Psoas muscle (tissue), 8 donors: Measurements from ENCODE around the gene NSMF. TPM values are rescaled to one million over a fixed set of nuclear protein-coding genes. Genes with fewer than 3 reads are reported as not detected.

Source experiments
- ATAC-seq, 4 donors: fragments of 200-7000 bp; cut with Tn5 transposase; one replicate each; pipeline ENCODE4 v1.9.1; 2020; ENCODE audit warnings: moderate library complexity in 3 of 4, mild to moderate bottlenecking in 2 of 4
- DNase-seq, 2 donors: peaks; one replicate each; pipeline ENCODE4 v3.0.0-alpha.2; 2020
- H3K27ac ChIP-seq: fragments of 200-600 bp; one replicate; pipeline ENCODE4 v1.8.0; 2022
- H3K27me3 ChIP-seq, 3 donors: fragments of 200-600 bp in 1 of 3; one replicate each; pipeline versions ENCODE4 v1.6.1 to v1.8.0; 2013 to 2022; ENCODE audit warnings: low read length in 2 of 3, mild to moderate bottlenecking in 2 of 3, moderate library complexity in 1 of 3; ENCODE audit not compliant: insufficient read depth in 3 of 3
- H3K36me3 ChIP-seq, 2 donors: fragments of 200-600 bp in 1 of 2; one replicate each; pipeline versions ENCODE4 v1.6.1 to v1.8.0; 2013 to 2022; ENCODE audit warnings: low read depth in 1 of 2, mild to moderate bottlenecking in 1 of 2, moderate library complexity in 1 of 2; ENCODE audit not compliant: insufficient read depth in 1 of 2
- H3K4me1 ChIP-seq: fragments of 200-600 bp; one replicate; pipeline ENCODE4 v1.8.0; 2022
- H3K4me3 ChIP-seq: fragments of 200-600 bp; one replicate; pipeline ENCODE4 v1.8.0; 2022; ENCODE audit warnings: mild to moderate bottlenecking
- H3K9me3 ChIP-seq: fragments of 200-600 bp; one replicate; pipeline ENCODE4 v1.8.0; 2022
- WGBS, 3 donors: extraction: QIAGEN DNeasy Blood & Tissue Kit; methylation state at CpG; one replicate each; pipeline versions ENCODE4 v1.1.6 to v1.1.7; 2013; 5-methylcytosine and 5-hydroxymethylcytosine counted together
- intact Hi-C, 2 donors: fragments of 100-400 bp; cut with DNase I; formaldehyde crosslinking; loops; one replicate each; pipeline versions ENCODE4 v1.11.0 to v1.14.2; 2022
- polyA plus RNA-seq, 3 donors: library from polyadenylated mRNA; stranded (reverse); fragments of 200-250 nt; gene quantifications; one replicate each; pipeline ENCODE4 v1.2.3, GENCODE V29; 2013
- total RNA-seq, 4 donors: library from RNA; stranded (reverse); fragmentation: NEBNext Ultra II Directional in 2 of 4; extraction: Animal tissue kit (Norgen Biotek cat#: 25700) in 2 of 4; gene quantifications; one replicate each; pipeline versions ENCODE4 v1.2.1 to v1.2.4, GENCODE V29; 2021 to 2023
- TF ChIP-seq, protein P1 (sequence below): fragments of 200-600 bp; IDR thresholded peaks from one replicate; pipeline ENCODE4 v1.8.0; 2022; ENCODE audit warnings: antibody characterized with exemption
- donor health status: healthy with polysubstance abuse.
- donor health status: DM: no; HTN: no; CAD: no; lungs with moderate emphysema.
- donor health status: Bipolar disorder and iron deficiency.
- donor health status: healthy.
- donor health status: DM: yes; HTN: yes; CAD: no.
- donor health status: DM: no; HTN: no; CAD: no.
- donor health status: DM: no; HTN: no; CAD: no.
- donor health status: DM: yes; HTN: yes; CAD: no.

The NSMF gene
- total and polyA plus RNA-seq, 7 donors = 4.8 to 11.2 (median 6.4) TPM

DNA sequence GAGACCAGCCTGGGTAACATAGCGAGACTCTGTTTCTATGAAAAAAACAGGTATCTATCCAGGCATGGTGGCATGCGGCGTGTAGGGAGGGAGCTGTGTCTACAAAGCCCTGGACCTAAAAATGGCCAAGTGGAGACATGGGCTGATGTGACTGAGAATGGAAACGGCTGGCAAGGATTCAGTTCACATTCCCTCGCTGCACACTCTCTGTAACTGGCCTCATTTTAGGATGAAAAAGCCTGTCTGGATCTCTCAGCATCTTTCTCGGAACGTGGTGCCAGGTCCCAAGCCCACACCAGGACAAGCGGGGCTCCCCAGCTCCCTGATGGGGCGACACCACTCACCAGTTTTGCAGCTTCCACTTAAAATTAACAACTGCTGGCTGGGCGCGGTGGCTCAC, 49.6 kb downstream of the NSMF start:
- WGBS, 3 donors = 86 to 88% (median 86%) methylated on average over 11 of the region's 11 CpGs
- intact Hi-C loops = loop anchor here in 1 of 2 donors (5.0 kb wide), 1 partner anchor 112 kb away; no protein-coding TSS in a partner anchor
- DNase-seq = peak in 1 of 2 donors; percentile 11
- TF ChIP-seq, protein P1, sequence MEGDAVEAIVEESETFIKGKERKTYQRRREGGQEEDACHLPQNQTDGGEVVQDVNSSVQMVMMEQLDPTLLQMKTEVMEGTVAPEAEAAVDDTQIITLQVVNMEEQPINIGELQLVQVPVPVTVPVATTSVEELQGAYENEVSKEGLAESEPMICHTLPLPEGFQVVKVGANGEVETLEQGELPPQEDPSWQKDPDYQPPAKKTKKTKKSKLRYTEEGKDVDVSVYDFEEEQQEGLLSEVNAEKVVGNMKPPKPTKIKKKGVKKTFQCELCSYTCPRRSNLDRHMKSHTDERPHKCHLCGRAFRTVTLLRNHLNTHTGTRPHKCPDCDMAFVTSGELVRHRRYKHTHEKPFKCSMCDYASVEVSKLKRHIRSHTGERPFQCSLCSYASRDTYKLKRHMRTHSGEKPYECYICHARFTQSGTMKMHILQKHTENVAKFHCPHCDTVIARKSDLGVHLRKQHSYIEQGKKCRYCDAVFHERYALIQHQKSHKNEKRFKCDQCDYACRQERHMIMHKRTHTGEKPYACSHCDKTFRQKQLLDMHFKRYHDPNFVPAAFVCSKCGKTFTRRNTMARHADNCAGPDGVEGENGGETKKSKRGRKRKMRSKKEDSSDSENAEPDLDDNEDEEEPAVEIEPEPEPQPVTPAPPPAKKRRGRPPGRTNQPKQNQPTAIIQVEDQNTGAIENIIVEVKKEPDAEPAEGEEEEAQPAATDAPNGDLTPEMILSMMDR = no peak
- Histone ChIP-seq H3K36me3 (no peaks in the 10 kb centered on the region), H3K27ac (no peak overlapping the region), H3K27me3 (peaks cover 0 to 7% (median 0%) of the 10 kb centered on the region in 3 donors), H3K4me1 (peaks cover 33% of the 10 kb centered on the region), H3K4me3 (no peak overlapping the region), H3K9me3 (no peaks in the 10 kb centered on the region)
- ATAC-seq = no peak

DNA sequence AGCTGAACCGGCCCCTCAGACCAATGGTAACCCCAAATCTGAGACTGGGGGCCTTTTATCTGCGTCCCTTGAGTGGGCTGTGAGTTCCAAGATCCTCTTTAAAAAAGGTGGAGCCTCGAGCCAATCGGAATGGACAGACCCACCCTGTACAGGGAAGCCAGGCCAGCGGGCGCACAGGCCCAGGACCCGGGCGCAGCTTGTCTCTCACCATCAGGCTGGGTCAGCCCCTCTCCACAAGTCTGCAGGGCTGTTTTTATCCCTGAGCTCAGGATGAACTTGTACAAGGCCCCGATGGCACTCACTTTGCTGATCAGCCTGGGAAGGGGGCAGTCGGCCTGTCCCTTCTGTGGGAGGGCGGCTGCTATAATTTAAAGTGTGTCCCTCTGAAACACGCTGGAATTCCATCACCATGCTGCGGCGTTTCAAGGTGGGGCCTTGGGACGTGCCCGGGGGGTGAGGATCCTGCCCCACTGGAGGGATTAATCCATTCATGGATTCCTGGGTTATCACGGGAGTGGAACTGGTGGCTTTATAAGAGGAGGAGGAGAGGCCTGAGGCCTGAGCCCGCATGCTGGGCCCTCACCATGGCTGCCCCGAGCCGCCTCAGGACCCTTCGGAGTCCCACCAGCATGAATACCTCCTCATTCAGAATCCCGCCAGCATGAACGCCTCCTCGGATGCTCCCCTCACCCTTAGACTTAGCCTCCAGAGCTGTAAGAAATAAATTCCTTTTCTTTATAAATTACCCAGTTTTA, 50.3 kb downstream of the NSMF start:
- TF ChIP-seq, protein P1 = no peak
- intact Hi-C loops = loop anchor here in 1 of 2 donors (5.0 kb wide), 1 partner anchor 112 kb away; no protein-coding TSS in a partner anchor
- no peaks in the 10 kb centered on the region for H3K36me3 ChIP-seq

DNA sequence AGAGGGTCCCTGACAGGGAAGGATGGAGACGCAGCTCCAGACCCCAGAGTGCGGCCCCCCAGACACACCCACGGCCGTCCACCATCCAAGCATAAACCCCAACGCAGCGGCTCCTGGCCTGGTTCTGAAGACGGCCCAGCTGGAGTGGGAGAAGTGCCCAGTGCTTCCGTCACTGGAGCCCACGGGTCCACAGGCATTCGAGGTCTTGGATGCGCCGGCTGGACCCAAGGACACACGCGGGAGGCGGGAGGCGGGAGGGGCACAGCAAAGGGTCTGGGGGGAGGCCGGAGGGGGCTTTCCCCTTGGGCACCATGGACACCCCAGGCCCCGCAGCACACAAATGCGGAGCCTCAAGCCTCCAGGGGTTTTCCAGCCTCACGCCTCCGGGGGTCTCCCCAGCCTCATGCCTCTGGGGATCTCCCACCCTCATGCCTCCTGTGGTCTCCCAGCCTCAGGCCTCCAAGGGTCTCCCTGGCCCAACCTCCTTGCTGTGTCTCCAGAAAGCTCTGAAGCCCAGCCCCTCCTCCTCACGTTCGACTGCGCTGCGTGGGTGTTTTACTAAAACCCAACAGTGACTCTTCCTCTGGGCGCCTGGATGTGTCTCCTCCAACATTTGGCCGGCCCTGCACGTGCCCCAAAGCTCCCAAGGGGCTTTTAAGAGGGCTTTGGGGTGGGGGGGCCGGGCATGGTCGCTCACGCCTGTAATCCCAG, 51.4 kb downstream of the NSMF start:
- H3K9me3 ChIP-seq = no peaks in the 10 kb centered on the region
- no peaks in the 10 kb centered on the region for H3K36me3 ChIP-seq
- H3K27ac ChIP-seq = no peak overlapping the region
- H3K27me3 ChIP-seq = peaks cover 0 to 7% (median 0%) of the 10 kb centered on the region in 3 donors
- DNase-seq (peak; percentile 60 to 72), ATAC-seq (peak in 1 of 4 donors; percentile 18)
- intact Hi-C loops = loop anchor here (2.0 to 5.0 kb wide), 2 partner anchors 110 to 111 kb away; no protein-coding TSS in a partner anchor
- 37 to 41% (median 39%) methylated on average over 26 to 31 of the region's 31 CpGs for WGBS, 3 donors
- H3K4me3 ChIP-seq = peak overlapping the region; percentile 57
- TF ChIP-seq, protein P1 = no peak
- peaks cover 28% of the 10 kb centered on the region for H3K4me1 ChIP-seq

More for the DNA sequence above, 50.3 kb downstream of the NSMF start:
- H3K4me1 ChIP-seq = peaks cover 28% of the 10 kb centered on the region
- peaks cover 0 to 7% (median 0%) of the 10 kb centered on the region in 3 donors for H3K27me3 ChIP-seq
- no peak overlapping the region for H3K4me3 ChIP-seq
- WGBS, 3 donors = 92 to 94% (median 93%) methylated on average over 24 of the region's 24 CpGs
- no peak for ATAC-seq
- no peak overlapping the region for H3K27ac ChIP-seq
- no peaks in the 10 kb centered on the region for H3K9me3 ChIP-seq
- peak in 1 of 2 donors; percentile 32 for DNase-seq

DNA sequence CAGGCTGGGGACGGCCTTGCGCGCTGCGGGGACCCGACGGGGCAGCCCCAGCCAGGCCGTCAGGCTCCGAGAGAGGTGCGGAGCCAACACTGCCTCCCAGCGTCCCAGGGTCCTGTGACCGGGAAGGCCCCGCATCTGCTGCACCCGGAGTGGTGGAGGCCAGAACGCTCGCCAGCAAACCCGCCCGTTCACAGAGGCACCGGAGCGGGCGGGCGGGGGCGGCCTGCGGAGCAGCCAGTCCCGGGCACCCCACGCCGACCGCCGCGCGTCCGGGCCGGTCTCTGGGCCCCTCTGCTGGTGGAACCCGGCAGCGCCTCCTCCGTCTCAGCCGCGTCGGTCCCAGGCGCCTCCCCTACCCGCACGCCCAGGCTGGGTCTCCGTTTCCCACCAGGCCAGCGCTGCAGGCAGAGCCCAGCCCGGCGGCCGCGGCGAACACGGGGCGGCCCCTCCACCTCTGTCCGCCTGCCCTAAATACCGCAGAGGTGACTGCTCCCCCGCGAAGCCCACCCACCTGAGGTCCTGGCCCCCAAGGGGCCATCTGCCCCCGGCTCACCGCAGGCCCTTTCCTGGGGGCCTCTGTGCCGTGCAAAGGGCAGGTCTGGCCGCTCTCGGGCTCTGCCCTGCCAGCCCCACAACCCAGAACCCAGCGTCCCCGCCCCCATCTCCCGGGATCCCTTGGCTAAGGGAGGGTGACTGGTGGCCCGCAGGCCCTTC, 52.1 kb downstream of the NSMF start:
- WGBS, 3 donors = 2 to 5% (median 2%) methylated on average over 39 to 63 of the region's 63 CpGs
- H3K27me3 ChIP-seq = peaks cover 0 to 7% (median 0%) of the 10 kb centered on the region in 3 donors
- H3K4me3 ChIP-seq = peak overlapping the region; percentile 57
- TF ChIP-seq, protein P1 = peak; percentile 84
- DNase-seq (peak; percentile 77 to 81), ATAC-seq (peak; percentile 82 to 90 (median 86))
- intact Hi-C loops = loop anchor here (2.0 to 5.0 kb wide), 2 partner anchors 110 kb away; no protein-coding TSS in a partner anchor
- H3K27ac ChIP-seq = peak overlapping the region; percentile 41
- H3K36me3 ChIP-seq = no peaks in the 10 kb centered on the region
- peaks cover 26% of the 10 kb centered on the region for H3K4me1 ChIP-seq
- H3K9me3 ChIP-seq = no peaks in the 10 kb centered on the region
